Measurements from ENCODE around the gene CLEC2L.

GRCh38 chr7:139481364-139481763 lies 42.1 kb upstream of the CLEC2L start:
- TF ChIP-seq TEAD4 (IDR thresholded peaks at IDR 0.05), result no peak
- no peak for TF ChIP-seq NFIC (IDR thresholded peaks at IDR 0.05)
- TF ChIP-seq YY1 (IDR thresholded peaks at IDR 0.05; ENCODE audit: low read depth), result no peak
- TF ChIP-seq, protein P1, sequence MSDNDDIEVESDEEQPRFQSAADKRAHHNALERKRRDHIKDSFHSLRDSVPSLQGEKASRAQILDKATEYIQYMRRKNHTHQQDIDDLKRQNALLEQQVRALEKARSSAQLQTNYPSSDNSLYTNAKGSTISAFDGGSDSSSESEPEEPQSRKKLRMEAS (IDR thresholded peaks at IDR 0.05), result no peak
- no peak for TF ChIP-seq ZBTB7A (IDR thresholded peaks at IDR 0.05; ENCODE audit: low read depth)
- TF ChIP-seq FOXM1 (IDR thresholded peaks at IDR 0.05; ENCODE audit: borderline replicate concordance, low read depth), result no peak
- no peak for TF ChIP-seq CREB1 (IDR thresholded peaks at IDR 0.05; ENCODE audit: low read depth)

All from Ishikawa (cell line).